Measurements from ENCODE around the gene TM9SF2. TPM values are rescaled to one million over a fixed set of nuclear protein-coding genes. Genes with fewer than 3 reads are reported as not detected.

Gene TM9SF2
- total and polyA plus RNA-seq, 9 of the 15 experiments (the other 6 are each of a cell fraction or from before 2014, with no cell fraction given), result 23.3 to 83.2 (median 55.1) TPM

DNA sequence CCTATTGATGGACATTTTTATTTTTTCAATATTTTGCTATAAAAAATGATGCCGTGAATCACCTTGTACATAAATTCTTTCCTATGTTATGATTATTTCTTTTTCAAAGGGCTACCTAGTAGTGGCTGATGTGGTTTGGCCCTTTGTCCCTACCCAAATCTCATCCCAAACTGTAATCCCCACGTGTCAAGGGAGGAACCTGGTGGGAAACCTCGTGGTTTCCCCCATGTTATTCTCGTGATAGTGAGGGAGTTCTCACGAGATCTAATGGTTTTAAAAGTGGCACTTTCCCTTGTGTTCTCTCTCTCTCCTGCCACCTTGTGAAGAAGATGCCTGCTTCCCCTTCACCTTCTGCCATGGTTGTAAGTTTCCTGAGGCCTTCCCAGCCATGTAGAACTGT, 94.9 kb downstream of the TM9SF2 start:
- Histone ChIP-seq H3K27me3 (ENCODE audit: control insufficient read depth in 2 of 2, insufficient read depth in 2 of 2, low read length in 2 of 2) (no peaks in the 10 kb centered on the region; a peak in 1 of 5 replicates), H4K20me1 (replicated peaks; ENCODE audit: control insufficient read depth, insufficient read depth, low read length) (no peaks in the 10 kb centered on the region), H3K9me3 (replicated peaks; ENCODE audit: control insufficient read depth, insufficient read depth, low read depth, low read length) (no peaks in the 10 kb centered on the region), H2AFZ (ENCODE audit: low read depth, low read length) (no peak overlapping the region), H3K4me3 (no peak overlapping the region), H3K9ac (ENCODE audit: insufficient read depth in 1 of 2, low read depth in 2 of 2, low read length in 2 of 2) (no peak overlapping the region), H3K4me2 (ENCODE audit: insufficient read depth, low read length) (no peak overlapping the region), H3K79me2 (ENCODE audit: control insufficient read depth, insufficient read depth, low read length) (no peaks in the 10 kb centered on the region), H3K4me1 (replicated peaks in 1 of 2; ENCODE audit: control insufficient read depth in 2 of 2, insufficient read depth in 2 of 2, low read length in 2 of 2) (no peaks in the 10 kb centered on the region), H3K9me1 (ENCODE audit: control insufficient read depth, insufficient read depth, low read length) (no peaks in the 10 kb centered on the region), H3K36me3 (ENCODE audit: control insufficient read depth, insufficient read depth, low read length) (no peaks in the 10 kb centered on the region), H3K27ac (ENCODE audit: extremely low read depth, low read depth, low read length) (no peak overlapping the region)
- WGBS (ENCODE audit: insufficient coverage, low coverage, missing lambda C conversion rate), result 6% methylated on average over 5 of the region's 5 CpGs
- DNase-seq (ENCODE audit: extremely low read depth in 1 of 4, low spot score in 3 of 4) (no peak), ATAC-seq (no peak), FAIRE-seq (no peak)
- intact Hi-C loops (cut with micrococcal nuclease) (no loop called here), in situ Hi-C loops (cut with MboI) (no loop called here)
- TF ChIP-seq SNIP1 (IDR thresholded peaks at IDR 0.05; ENCODE audit: low read depth) (no peak), ATF4 (CRISPR knock-in tag; IDR thresholded peaks at IDR 0.05) (no peak), HMGN3 (IDR thresholded peaks at IDR 0.05; ENCODE audit: borderline replicate concordance, extremely low read depth, insufficient read length, low read depth, low read length) (no peak), ZNF586 (CRISPR knock-in tag; conservative IDR thresholded peaks at IDR 0.05) (no peak), SNAPC5 (CRISPR knock-in tag; IDR thresholded peaks at IDR 0.05) (no peak), ZNF431 (CRISPR knock-in tag; IDR thresholded peaks at IDR 0.05) (no peak), SIX5 (IDR thresholded peaks at IDR 0.05; ENCODE audit: borderline replicate concordance in 1 of 2, insufficient read depth in 1 of 2, low read depth in 1 of 2, low read length in 2 of 2) (no peak), ETS1 (conservative IDR thresholded peaks at IDR 0.05; ENCODE audit: control insufficient read depth, low read depth, low read length) (no peak), THRAP3 (IDR thresholded peaks at IDR 0.05; ENCODE audit: borderline replicate concordance) (no peak)
- ChIA-PET CTCF (ENCODE audit: low intra/inter-chr PET ratio) (no interaction called here), POLR2A (no interaction called here)
- no TSS peak for BruUV-seq (replicated peaks)
